ENCODE measurements around the gene TAS2R7. TPM values are rescaled to one million over a fixed set of nuclear protein-coding genes. Genes with fewer than 3 reads are reported as not detected.

The TAS2R7 gene
- total and polyA plus RNA-seq, 2 of the 4 experiments (the other 2 are of a cell fraction), result not detected

- no peak overlapping the region for H3K4ac ChIP-seq (ENCODE audit: low read depth, low read length)
- no peak overlapping the region for H3K18ac ChIP-seq (ENCODE audit: low read depth, low read length)
- ATAC-seq (ENCODE audit: low read depth), result no peak
- no peak for TF ChIP-seq FOS (IDR thresholded peaks at IDR 0.05; ENCODE audit: low read depth, low read length)
- H4K91ac ChIP-seq (ENCODE audit: insufficient read depth, low read depth, low read length), result no peak overlapping the region
- intact Hi-C loops (cut with micrococcal nuclease), result no loop called here
- H2AK9ac ChIP-seq (replicated peaks; ENCODE audit: low read depth, low read length, poor library complexity), result no peak overlapping the region
- WGBS, 2 experiments (ENCODE audit: extremely low coverage in 2 of 2, insufficient read length in 1 of 2), result 83% methylated on average over 1 of the region's 2 CpGs; no CpG with 5 or more reads in 1 of the 2 experiments
- H2AFZ ChIP-seq (replicated peaks; ENCODE audit: low read length, poor library complexity), result no peak overlapping the region
- H3K4me1 ChIP-seq (ENCODE audit: control insufficient read depth, insufficient read depth, low read length), result no peaks in the 10 kb centered on the region
- BruUV-seq (replicated peaks), result no TSS peak
- CTCF ChIA-PET, result interaction anchor here (1.9 kb wide), 1 partner anchor 420 kb away, joined by 10 read pairs; no protein-coding TSS in a partner anchor
- no peak overlapping the region for H2BK15ac ChIP-seq (ENCODE audit: low read depth, low read length)
- H3K4me3 ChIP-seq (ENCODE audit: insufficient read depth, low read depth, low read length), result no peak overlapping the region
- no peak overlapping the region for H2BK5ac ChIP-seq (ENCODE audit: low read depth, low read length, poor library complexity, severe bottlenecking)
- no peaks in the 10 kb centered on the region for H3K36me3 ChIP-seq (ENCODE audit: control insufficient read depth, insufficient read depth, low read length)
- no peak overlapping the region for H4K8ac ChIP-seq (ENCODE audit: low read depth in 2 of 2, low read length in 2 of 2)
- no peak overlapping the region for H3K4me2 ChIP-seq (ENCODE audit: low read depth, low read length)
- no peaks in the 10 kb centered on the region for H4K20me1 ChIP-seq (ENCODE audit: insufficient read depth, low read length)
- H4K5ac ChIP-seq (ENCODE audit: low read depth, low read length), result no peak overlapping the region
- no peak overlapping the region for H3K27ac ChIP-seq (ENCODE audit: insufficient read depth, low read length)
- no peak for DNase-seq
- H3K79me1 ChIP-seq (ENCODE audit: low read depth in 1 of 2, low read length in 2 of 2), result no peaks in the 10 kb centered on the region
- H3K9me1 ChIP-seq (ENCODE audit: insufficient read depth, low read length), result no peaks in the 10 kb centered on the region
- H3K56ac ChIP-seq (ENCODE audit: extremely low read depth, insufficient read depth, low read length), result no peak overlapping the region
- H3K9ac ChIP-seq (ENCODE audit: low read depth, low read length), result no peak overlapping the region
- H2BK20ac ChIP-seq (ENCODE audit: low read depth, low read length), result no peak overlapping the region
- POLR2A ChIA-PET (ENCODE audit: unreplicated experiment), result no interaction called here
- no peak overlapping the region for H2AK5ac ChIP-seq (ENCODE audit: low read depth, low read length)
- no peak overlapping the region for H3K14ac ChIP-seq (replicated peaks; ENCODE audit: low read depth, low read length)
- dilution Hi-C loops (cut with HindIII; ENCODE audit: low sequenced_read_pairs, unreplicated experiment), result loop anchor here (25.0 kb wide), 1 partner anchor 408 kb away; the partner anchor contains the start of gene TAS2R42
- H3K23ac ChIP-seq (ENCODE audit: low read depth, low read length), result no peak overlapping the region
- H3K27me3 ChIP-seq (ENCODE audit: control insufficient read depth, insufficient read depth, low read length), result peaks cover 7% of the 10 kb centered on the region
- no peaks in the 10 kb centered on the region for H3K9me3 ChIP-seq (ENCODE audit: control insufficient read depth, insufficient read depth, low read length)
- in situ Hi-C loops (cut with MboI; ENCODE audit: low sequenced_read_pairs), result loop anchor here (5.0 kb wide), 1 partner anchor 423 kb away; no protein-coding TSS in a partner anchor
- H2BK120ac ChIP-seq (ENCODE audit: low read depth, low read length), result no peak overlapping the region
Measured at GRCh38 chr12:10779103-10779502, 23.3 kb downstream of the TAS2R7 start.
